Adipocyte (in vitro differentiated cells): ENCODE results near the gene CAPN11.

ENCODE experiments used
- DNase-seq: peaks from one replicate; pipeline ENCODE4 v3.0.0-alpha.2; 2015; ENCODE audit warnings: low read depth
- H3K27me3 ChIP-seq: replicated peaks from 2 replicates; pipeline ENCODE4 v1.7.0; 2013; ENCODE audit warnings: mild to moderate bottlenecking, low read length, moderate library complexity; ENCODE audit not compliant: control insufficient read depth, insufficient read depth
- H3K36me3 ChIP-seq: 2 replicates; pipeline ENCODE4 v1.7.0; 2013; ENCODE audit warnings: low read length, mild to moderate bottlenecking, moderate library complexity; ENCODE audit not compliant: control insufficient read depth, insufficient read depth, severe bottlenecking
- H3K4me1 ChIP-seq: 2 replicates; pipeline ENCODE4 v1.7.0; 2013; ENCODE audit warnings: mild to moderate bottlenecking, low read length, moderate library complexity; ENCODE audit not compliant: control insufficient read depth, insufficient read depth
- H3K4me3 ChIP-seq: 2 replicates; pipeline ENCODE4 v1.7.0; 2013; ENCODE audit warnings: mild to moderate bottlenecking, low read length, moderate library complexity
- H3K9ac ChIP-seq: 2 replicates; pipeline ENCODE4 v1.7.0; 2013; ENCODE audit warnings: mild to moderate bottlenecking, low read length, moderate library complexity
- H3K9me3 ChIP-seq: 2 replicates; pipeline ENCODE4 v1.7.0; 2013; ENCODE audit warnings: mild to moderate bottlenecking, low read length, moderate library complexity; ENCODE audit not compliant: control insufficient read depth

CAPN11 gene

GRCh38 chr6:44147256-44147655 is 11.4 kb upstream of the CAPN11 start:
- Histone ChIP-seq H3K4me3 (no peak overlapping the region), H3K9ac (no peak overlapping the region), H3K27me3 (no peaks in the 10 kb centered on the region), H3K9me3 (no peaks in the 10 kb centered on the region), H3K4me1 (no peaks in the 10 kb centered on the region), H3K36me3 (peaks cover 54% of the 10 kb centered on the region)
- DNase-seq: no peak

- H3K9ac ChIP-seq: no peak overlapping the region
- DNase-seq: no peak
- no peak overlapping the region for H3K4me3 ChIP-seq
- H3K27me3 ChIP-seq: no peaks in the 10 kb centered on the region
- peaks cover 52% of the 10 kb centered on the region for H3K36me3 ChIP-seq
- no peaks in the 10 kb centered on the region for H3K4me1 ChIP-seq
- no peaks in the 10 kb centered on the region for H3K9me3 ChIP-seq
These were observed 10.3 kb upstream of the CAPN11 start for GRCh38 chr6:44148306-44148705.

- no peak overlapping the region for H3K9ac ChIP-seq
- DNase-seq: no peak
- H3K27me3 ChIP-seq: no peaks in the 10 kb centered on the region
- peaks cover 46% of the 10 kb centered on the region for H3K36me3 ChIP-seq
- no peak overlapping the region for H3K4me3 ChIP-seq
- no peaks in the 10 kb centered on the region for H3K4me1 ChIP-seq
- no peaks in the 10 kb centered on the region for H3K9me3 ChIP-seq
These were observed 9.1 kb upstream of the CAPN11 start for GRCh38 chr6:44149369-44150012.

GRCh38 chr6:44150317-44150917 is 8.2 kb upstream of the CAPN11 start:
- no peak overlapping the region for H3K4me3 ChIP-seq
- H3K9me3 ChIP-seq: no peaks in the 10 kb centered on the region
- no peaks in the 10 kb centered on the region for H3K27me3 ChIP-seq
- DNase-seq: no peak
- H3K36me3 ChIP-seq: peaks cover 44% of the 10 kb centered on the region
- H3K9ac ChIP-seq: no peak overlapping the region
- H3K4me1 ChIP-seq: no peaks in the 10 kb centered on the region

- no peaks in the 10 kb centered on the region for H3K27me3 ChIP-seq
- peaks cover 2% of the 10 kb centered on the region for H3K4me1 ChIP-seq
- H3K9me3 ChIP-seq: no peaks in the 10 kb centered on the region
- no peak overlapping the region for H3K9ac ChIP-seq
- DNase-seq: peak; percentile 81
- H3K4me3 ChIP-seq: no peak overlapping the region
- H3K36me3 ChIP-seq: peaks cover 39% of the 10 kb centered on the region
These were observed 7.1 kb upstream of the CAPN11 start for GRCh38 chr6:44151348-44152108.

- Histone ChIP-seq H3K36me3 (peaks cover 34% of the 10 kb centered on the region), H3K4me1 (peaks cover 3% of the 10 kb centered on the region), H3K27me3 (no peaks in the 10 kb centered on the region), H3K9me3 (no peaks in the 10 kb centered on the region), H3K9ac (no peak overlapping the region), H3K4me3 (no peak overlapping the region)
- DNase-seq: no peak
These were observed 6.5 kb upstream of the CAPN11 start for GRCh38 chr6:44152109-44152461.

GRCh38 chr6:44152533-44152932 is 6.1 kb upstream of the CAPN11 start:
- no peaks in the 10 kb centered on the region for H3K9me3 ChIP-seq
- H3K27me3 ChIP-seq: no peaks in the 10 kb centered on the region
- H3K36me3 ChIP-seq: peaks cover 30% of the 10 kb centered on the region
- H3K4me3 ChIP-seq: no peak overlapping the region
- no peak overlapping the region for H3K9ac ChIP-seq
- DNase-seq: no peak
- H3K4me1 ChIP-seq: peaks cover 3% of the 10 kb centered on the region

- Histone ChIP-seq H3K9me3 (no peaks in the 10 kb centered on the region), H3K9ac (no peak overlapping the region), H3K4me3 (no peak overlapping the region), H3K4me1 (peaks cover 3% of the 10 kb centered on the region), H3K36me3 (peaks cover 15% of the 10 kb centered on the region), H3K27me3 (no peaks in the 10 kb centered on the region)
- no peak for DNase-seq
These were observed 4.6 kb upstream of the CAPN11 start for GRCh38 chr6:44154067-44154466.

GRCh38 chr6:44156494-44157151 is 2.0 kb upstream of the CAPN11 start:
- H3K9me3 ChIP-seq: no peaks in the 10 kb centered on the region
- no peak for DNase-seq
- H3K9ac ChIP-seq: no peak overlapping the region
- H3K4me1 ChIP-seq: peaks cover 5% of the 10 kb centered on the region
- H3K36me3 ChIP-seq: peaks cover 4% of the 10 kb centered on the region
- no peaks in the 10 kb centered on the region for H3K27me3 ChIP-seq
- H3K4me3 ChIP-seq: no peak overlapping the region

GRCh38 chr6:44157152-44157521 is 1.5 kb upstream of the CAPN11 start:
- peaks cover 11% of the 10 kb centered on the region for H3K4me1 ChIP-seq
- H3K9me3 ChIP-seq: no peaks in the 10 kb centered on the region
- H3K36me3 ChIP-seq: peaks cover 4% of the 10 kb centered on the region
- DNase-seq: no peak
- no peak overlapping the region for H3K9ac ChIP-seq
- H3K4me3 ChIP-seq: no peak overlapping the region
- H3K27me3 ChIP-seq: no peaks in the 10 kb centered on the region

GRCh38 chr6:44161997-44162338 is 3.3 kb downstream of the CAPN11 start:
- Histone ChIP-seq H3K9ac (no peak overlapping the region), H3K36me3 (no peaks in the 10 kb centered on the region), H3K4me1 (peaks cover 9% of the 10 kb centered on the region), H3K4me3 (no peak overlapping the region), H3K9me3 (no peaks in the 10 kb centered on the region), H3K27me3 (peaks cover 23% of the 10 kb centered on the region)
- peak; percentile 20 for DNase-seq
